Suprapubic skin (tissue), 4 donors: ENCODE results near the gene COL25A1.

Experiments used
- EP300 ChIP-seq: sonication (generic); formaldehyde crosslinking; IDR thresholded peaks from one replicate; pipeline ENCODE4 v1.6.1; 2017; ENCODE audit warnings: antibody characterized with exemption
- POLR2A ChIP-seq, 2 donors: fragments of 450-650 bp; IDR thresholded peaks; one replicate each; pipeline ENCODE4 v1.6.1; 2017; ENCODE audit warnings: antibody characterized with exemption in 2 of 2, mild to moderate bottlenecking in 2 of 2, moderate library complexity in 2 of 2
- POLR2AphosphoS5 ChIP-seq, 3 donors: sonication (generic); formaldehyde crosslinking; IDR thresholded peaks; one replicate each; pipeline ENCODE4 v1.6.1; 2017; ENCODE audit warnings: antibody characterized with exemption in 3 of 3

DNA sequence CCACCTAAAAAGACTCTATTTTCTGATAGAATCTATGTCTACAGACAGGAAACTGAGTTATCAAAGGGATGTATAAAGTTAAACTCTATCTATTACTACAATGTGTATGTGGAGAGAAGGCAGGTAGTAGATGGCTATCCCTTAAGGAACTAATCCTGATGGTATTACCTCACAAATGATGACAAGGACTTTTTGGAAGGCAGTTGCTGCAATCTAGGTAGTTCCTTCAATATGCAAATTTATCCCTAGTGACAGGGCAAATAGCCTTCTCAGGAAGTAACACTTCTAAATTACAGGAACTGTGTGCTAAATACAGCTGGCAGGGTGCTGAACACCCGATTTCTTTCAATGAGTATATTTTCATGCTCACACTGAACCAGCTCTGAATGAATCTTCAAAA lies 177.4 kb downstream of the COL25A1 start:
- no peak for TF ChIP-seq EP300
- TF ChIP-seq POLR2AphosphoS5 (IDR thresholded peaks at IDR 0.05), result no peak
- no peak for TF ChIP-seq POLR2A (IDR thresholded peaks at IDR 0.05)
